ENCODE data around the gene HILPDA.
A peak's percentile ranks its signal among the peaks of the same experiment; 100 is the strongest.
"Not testable (repeated sequence)": the region's sequence is repeated elsewhere in the genome, so short reads cannot be mapped to it uniquely, and the experiment has no call there.

Gene HILPDA

GRCh38 chr7:128431754-128432153 lies 23.9 kb upstream of the HILPDA start:
- DNase-seq (ENCODE audit: low read depth): no peak

- DNase-seq (ENCODE audit: low read depth): no peak
Observed at GRCh38 chr7:128434413-128435326, 21.0 kb upstream of the HILPDA start.

- DNase-seq (ENCODE audit: low read depth): no peak
Observed at GRCh38 chr7:128435327-128435686, 20.4 kb upstream of the HILPDA start.

GRCh38 chr7:128437426-128438332 lies 18.0 kb upstream of the HILPDA start:
- no peak for DNase-seq (ENCODE audit: low read depth)

GRCh38 chr7:128442356-128442755 lies 13.3 kb upstream of the HILPDA start:
- no peak for DNase-seq (ENCODE audit: low read depth)

- DNase-seq (ENCODE audit: low read depth): no peak
Observed at GRCh38 chr7:128443831-128444600, 11.7 kb upstream of the HILPDA start.

- no peak for DNase-seq (ENCODE audit: low read depth)
Observed at GRCh38 chr7:128446306-128446705, 9.4 kb upstream of the HILPDA start.

GRCh38 chr7:128447941-128448564 lies 7.6 kb upstream of the HILPDA start:
- no peak for DNase-seq (ENCODE audit: low read depth)

- no peak for DNase-seq (ENCODE audit: low read depth)
Observed at GRCh38 chr7:128448751-128449302, 6.9 kb upstream of the HILPDA start.

GRCh38 chr7:128450409-128450808 lies 5.3 kb upstream of the HILPDA start:
- DNase-seq (ENCODE audit: low read depth): no peak

- no peak for DNase-seq (ENCODE audit: low read depth)
Observed at GRCh38 chr7:128450913-128451312, 4.8 kb upstream of the HILPDA start.

GRCh38 chr7:128452552-128452951 lies 3.1 kb upstream of the HILPDA start:
- no peak for DNase-seq (ENCODE audit: low read depth)

- DNase-seq (ENCODE audit: low read depth): no peak
Observed at GRCh38 chr7:128453836-128454804, 1.6 kb upstream of the HILPDA start.

GRCh38 chr7:128454808-128455542 lies 703 bp upstream of the HILPDA start:
- DNase-seq (ENCODE audit: low read depth): no peak

GRCh38 chr7:128456255-128456725 lies 612 bp downstream of the HILPDA start:
- DNase-seq (ENCODE audit: low read depth): no peak

- not testable (repeated sequence) for DNase-seq (ENCODE audit: low read depth)
Observed at GRCh38 chr7:128457385-128457784, 1.7 kb downstream of the HILPDA start.

- no peak for DNase-seq (ENCODE audit: low read depth)
Observed at GRCh38 chr7:128458956-128459355, 3.3 kb downstream of the HILPDA start.

- DNase-seq (ENCODE audit: low read depth): peak; percentile 42
Observed at GRCh38 chr7:128459394-128459878, 3.8 kb downstream of the HILPDA start.

- no peak for DNase-seq (ENCODE audit: low read depth)
Observed at GRCh38 chr7:128462460-128462859, 6.8 kb downstream of the HILPDA start.

Measured in activated T-helper 9 cell treated with anti-CD3 and anti-CD28 coated beads, Interleukin-2, amount 50 U/mL, for 16 hours (primary cell).